HL-60 (cell line): ENCODE data around the gene APOD.

Source experiments
- DNase-seq, 2 experiments: peaks; one replicate each; pipeline ENCODE4 v3.0.0-alpha.2; 2010 to 2020; ENCODE audit warnings: low read depth in 1 of 2, low spot score in 1 of 2
- H3K27ac ChIP-seq: fragments of 250-450 bp; sonication (Bioruptor Pico); replicated peaks from 2 replicates; pipeline ENCODE4 v1.5.1; 2020; ENCODE audit warnings: mild to moderate bottlenecking, moderate library complexity
- H3K27me3 ChIP-seq: fragments of 250-450 bp; sonication (Bioruptor Pico); 2 replicates; pipeline ENCODE4 v1.5.1; 2021; ENCODE audit warnings: mild to moderate bottlenecking, moderate library complexity; ENCODE audit not compliant: insufficient read depth, poor library complexity, severe bottlenecking
- H3K4me3 ChIP-seq: replicated peaks from 2 replicates; pipeline ENCODE4 v1.5.1; 2011; ENCODE audit warnings: mild to moderate bottlenecking, control low read depth, low read length; ENCODE audit not compliant: insufficient read depth
- GABPA ChIP-seq: IDR thresholded peaks from 2 replicates; pipeline ENCODE4 v1.6.1; 2012; ENCODE audit warnings: low read depth
- POLR2AphosphoS5 ChIP-seq: IDR thresholded peaks from 2 replicates; pipeline ENCODE4 v1.6.1; 2012; ENCODE audit warnings: low read depth
- REST ChIP-seq: IDR thresholded peaks from 2 replicates; pipeline ENCODE4 v1.6.1; 2012; ENCODE audit warnings: low read depth; ENCODE audit not compliant: insufficient replicate concordance
- SPI1 ChIP-seq: IDR thresholded peaks from 2 replicates; pipeline ENCODE4 v1.6.1; 2012; ENCODE audit warnings: low read depth, mild to moderate bottlenecking, borderline replicate concordance
- TF ChIP-seq, protein P1 (sequence below): IDR thresholded peaks from one replicate; pipeline ENCODE4 v1.5.1; 2011; ENCODE audit warnings: low read length, control low read depth, inconsistent platforms; ENCODE audit not compliant: insufficient read depth

Gene APOD

DNA sequence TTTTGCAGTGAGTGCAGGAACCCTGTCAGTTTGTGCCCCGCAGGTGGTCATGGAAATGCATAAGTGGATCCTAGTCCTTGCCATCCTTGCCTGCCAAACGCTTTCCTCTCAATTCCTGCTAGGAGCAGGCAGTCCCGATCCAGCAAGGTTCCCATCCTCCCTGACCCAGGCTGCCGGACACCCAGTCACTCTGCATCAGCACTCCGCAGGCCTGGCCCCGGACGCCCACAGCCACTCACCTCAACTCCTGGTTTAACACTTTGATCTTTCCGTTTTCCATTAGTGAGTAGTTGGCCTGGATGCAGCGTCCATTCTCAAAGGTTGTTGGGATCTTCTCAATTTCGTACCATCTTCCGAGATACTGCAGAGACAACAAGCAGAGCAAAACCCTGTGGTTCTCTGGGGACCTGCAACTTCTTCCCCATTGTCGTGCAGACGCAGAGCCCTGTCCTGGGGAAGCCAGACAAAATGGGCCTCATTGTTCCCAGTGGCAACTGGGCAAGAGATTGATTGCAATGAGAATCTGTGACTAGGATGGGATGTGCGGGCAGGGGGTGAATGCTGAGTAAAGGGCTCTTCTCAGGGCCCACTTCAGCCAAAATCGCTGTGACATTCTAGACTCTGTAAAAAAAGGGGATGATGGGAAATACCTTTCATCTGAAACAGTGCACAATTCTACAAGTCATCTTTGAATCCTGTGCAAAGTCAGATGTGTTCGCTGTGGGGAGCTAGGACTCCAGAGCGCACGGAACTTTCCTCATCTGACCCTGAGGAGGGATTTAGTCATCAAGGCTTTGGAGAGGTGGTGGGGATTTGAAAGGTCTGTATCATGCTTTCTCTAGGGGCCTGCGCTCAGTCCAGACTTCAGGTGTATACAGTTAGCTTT, 9.9 kb downstream of the APOD start:
- Histone ChIP-seq H3K27ac (no peak overlapping the region), H3K4me3 (no peak overlapping the region), H3K27me3 (peaks cover 8% of the 10 kb centered on the region)
- TF ChIP-seq GABPA: no peak
- TF ChIP-seq, protein P1, sequence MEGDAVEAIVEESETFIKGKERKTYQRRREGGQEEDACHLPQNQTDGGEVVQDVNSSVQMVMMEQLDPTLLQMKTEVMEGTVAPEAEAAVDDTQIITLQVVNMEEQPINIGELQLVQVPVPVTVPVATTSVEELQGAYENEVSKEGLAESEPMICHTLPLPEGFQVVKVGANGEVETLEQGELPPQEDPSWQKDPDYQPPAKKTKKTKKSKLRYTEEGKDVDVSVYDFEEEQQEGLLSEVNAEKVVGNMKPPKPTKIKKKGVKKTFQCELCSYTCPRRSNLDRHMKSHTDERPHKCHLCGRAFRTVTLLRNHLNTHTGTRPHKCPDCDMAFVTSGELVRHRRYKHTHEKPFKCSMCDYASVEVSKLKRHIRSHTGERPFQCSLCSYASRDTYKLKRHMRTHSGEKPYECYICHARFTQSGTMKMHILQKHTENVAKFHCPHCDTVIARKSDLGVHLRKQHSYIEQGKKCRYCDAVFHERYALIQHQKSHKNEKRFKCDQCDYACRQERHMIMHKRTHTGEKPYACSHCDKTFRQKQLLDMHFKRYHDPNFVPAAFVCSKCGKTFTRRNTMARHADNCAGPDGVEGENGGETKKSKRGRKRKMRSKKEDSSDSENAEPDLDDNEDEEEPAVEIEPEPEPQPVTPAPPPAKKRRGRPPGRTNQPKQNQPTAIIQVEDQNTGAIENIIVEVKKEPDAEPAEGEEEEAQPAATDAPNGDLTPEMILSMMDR: no peak
- DNase-seq: no peak

DNA sequence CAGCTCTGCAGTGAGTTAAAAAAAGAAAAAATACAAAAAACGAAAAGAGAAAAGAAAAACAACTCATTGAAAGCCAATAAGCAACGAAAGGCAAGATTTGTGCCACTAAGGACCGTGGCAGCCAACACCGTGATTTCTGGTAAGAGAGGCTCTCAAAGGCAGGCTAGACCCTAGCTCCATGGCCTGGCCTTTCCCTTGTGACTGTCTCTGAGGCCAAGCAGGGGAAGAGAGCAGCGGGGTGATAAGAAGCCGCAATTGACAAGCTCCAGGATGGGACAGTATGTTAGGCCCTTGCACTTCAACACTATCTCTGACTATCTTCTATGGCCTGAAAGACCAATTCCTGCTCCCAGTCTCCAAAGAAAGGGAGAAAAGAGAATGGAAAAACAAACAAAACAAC, 12.4 kb downstream of the APOD start:
- DNase-seq: no peak
- no peak for TF ChIP-seq GABPA
- no peak for TF ChIP-seq POLR2AphosphoS5
- Histone ChIP-seq H3K27me3 (no peaks in the 10 kb centered on the region), H3K4me3 (no peak overlapping the region), H3K27ac (no peak overlapping the region)

GRCh38 chr3:195570912-195571311, 12.8 kb downstream of the APOD start:
- TF ChIP-seq SPI1 (no peak), REST (peak; percentile 46)
- H3K4me3 ChIP-seq: no peak overlapping the region
- H3K27ac ChIP-seq: no peak overlapping the region
- DNase-seq: no peak
- no peaks in the 10 kb centered on the region for H3K27me3 ChIP-seq

- Histone ChIP-seq H3K4me3 (no peak overlapping the region), H3K27me3 (no peaks in the 10 kb centered on the region), H3K27ac (no peak overlapping the region)
- peak in 1 of 2 experiments; percentile 39 for DNase-seq
- TF ChIP-seq SPI1 (peak; percentile 75; the same call in 1 of the 2 replicates), GABPA (no peak)
Measured at GRCh38 chr3:195570344-195570743, 13.4 kb downstream of the APOD start.

- DNase-seq: no peak
Measured at GRCh38 chr3:195568630-195569029, 15.1 kb downstream of the APOD start.

More at GRCh38 chr3:195568630-195569029, 15.1 kb downstream of the APOD start:
- Histone ChIP-seq H3K27ac (no peak overlapping the region), H3K4me3 (no peak overlapping the region), H3K27me3 (no peaks in the 10 kb centered on the region)
- no peak for TF ChIP-seq GABPA
- no peak for TF ChIP-seq POLR2AphosphoS5
- TF ChIP-seq SPI1: no peak
- TF ChIP-seq REST: no peak
- TF ChIP-seq, protein P1: no peak
